Mucosa of gallbladder (tissue), 1 donor: ENCODE measurements around the gene WBP11. TPM values are rescaled to one million over a fixed set of nuclear protein-coding genes. Genes with fewer than 3 reads are reported as not detected.

Experiments used
- DNase-seq: peaks from one replicate; pipeline ENCODE4 v3.0.0-alpha.2; 2020; ENCODE audit warnings: low spot score
- total RNA-seq: library from RNA; stranded (reverse); gene quantifications from one replicate; pipeline ENCODE4 v1.2.1, GENCODE V29; 2021
- donor health status: DM: no; HTN: no; CAD: no.

Gene WBP11
- 41.1 TPM for total RNA-seq

- peak; percentile 97 for DNase-seq
Observed at GRCh38 chr12:14803011-14803829, at the start of gene WBP11, which contains the start of gene C12orf60. Gene WBP11 (minus strand): TSS chr12:14803478. CDS start chr12:14801383, 2,095 bp downstream. Gene C12orf60 (plus strand): TSS chr12:14803670. CDS start chr12:14822936, 19,266 bp downstream.

GRCh38 chr12:14852880-14853279 is 49.6 kb upstream of the WBP11 start:
- no peak for DNase-seq

- DNase-seq, result no peak
Observed at GRCh38 chr12:14850929-14851663, 47.8 kb upstream of the WBP11 start.

GRCh38 chr12:14849661-14850060 is 46.4 kb upstream of the WBP11 start:
- DNase-seq, result no peak

- no peak for DNase-seq
Observed at GRCh38 chr12:14846876-14847580, 43.8 kb upstream of the WBP11 start.

- no peak for DNase-seq
Observed at GRCh38 chr12:14846042-14846587, 42.8 kb upstream of the WBP11 start.

- peak; percentile 62 for DNase-seq
Observed at GRCh38 chr12:14845350-14845750, 42.1 kb upstream of the WBP11 start.

GRCh38 chr12:14844401-14844800 is 41.1 kb upstream of the WBP11 start:
- DNase-seq, result no peak

GRCh38 chr12:14843425-14843887 is 40.2 kb upstream of the WBP11 start, which contains the start of gene ART4:
Gene ART4 (minus strand): TSS chr12:14843526. CDS start chr12:14843113, 413 bp downstream.
- peak; percentile 49 for DNase-seq

GRCh38 chr12:14842315-14842714 is 39.0 kb upstream of the WBP11 start:
- DNase-seq, result no peak

GRCh38 chr12:14841761-14842160 is 38.5 kb upstream of the WBP11 start:
- DNase-seq, result peak; percentile 36

- DNase-seq, result no peak
Observed at GRCh38 chr12:14840616-14841015, 37.3 kb upstream of the WBP11 start.

- no peak for DNase-seq
Observed at GRCh38 chr12:14839262-14839661, 36.0 kb upstream of the WBP11 start.

- no peak for DNase-seq
Observed at GRCh38 chr12:14836336-14837210, 33.3 kb upstream of the WBP11 start.

GRCh38 chr12:14834509-14834908 is 31.2 kb upstream of the WBP11 start:
- DNase-seq, result no peak

- no peak for DNase-seq
Observed at GRCh38 chr12:14833952-14834351, 30.7 kb upstream of the WBP11 start.

GRCh38 chr12:14833336-14833735 is 30.1 kb upstream of the WBP11 start:
- DNase-seq, result no peak

GRCh38 chr12:14828892-14829291 is 25.6 kb upstream of the WBP11 start:
- DNase-seq, result no peak

GRCh38 chr12:14827043-14827442 is 23.8 kb upstream of the WBP11 start:
- DNase-seq, result no peak

- no peak for DNase-seq
Observed at GRCh38 chr12:14826491-14826890, 23.2 kb upstream of the WBP11 start.

- DNase-seq, result no peak
Observed at GRCh38 chr12:14825256-14825655, 22.0 kb upstream of the WBP11 start.
